HFFc6 (cell line): ENCODE data around the gene ETFB. TPM values are rescaled to one million over a fixed set of nuclear protein-coding genes. Genes with fewer than 3 reads are reported as not detected.

Experiments
- DNase-seq: peaks from one replicate; pipeline ENCODE4 v3.0.0-alpha.2; 2018
- H3K27ac Mint-ChIP-seq: 2 replicates; pipeline ENCODE4 v1.8.0; 2020; ENCODE audit warnings: mild to moderate bottlenecking, mixed read lengths
- H3K27me3 Mint-ChIP-seq: 2 replicates; pipeline ENCODE4 v1.8.0; 2021; ENCODE audit warnings: mild to moderate bottlenecking, moderate library complexity, mixed read lengths; ENCODE audit not compliant: insufficient read depth
- H3K36me3 Mint-ChIP-seq: 2 replicates; pipeline ENCODE4 v1.8.0; 2021; ENCODE audit warnings: low read depth, mixed read lengths
- H3K4me1 Mint-ChIP-seq: 2 replicates; pipeline ENCODE4 v1.8.0; 2020; ENCODE audit warnings: low read depth, mixed read lengths
- H3K4me3 Mint-ChIP-seq: 2 replicates; pipeline ENCODE4 v1.8.0; 2020; ENCODE audit warnings: mild to moderate bottlenecking, moderate library complexity, mixed read lengths
- H3K9me3 Mint-ChIP-seq: 2 replicates; pipeline ENCODE4 v1.8.0; 2020; ENCODE audit warnings: mild to moderate bottlenecking, mixed read lengths
- total RNA-seq, 6 experiments: library from RNA; stranded (reverse); fragmentation: NEBNext Ultra II Directional; extraction: Animal tissue kit (Norgen Biotek cat#: 25700); gene quantifications; 2 replicates in 1 of 6; 3 replicates in 5 of 6; pipeline ENCODE4 v1.2.3, GENCODE V29; 2021
- TF ChIP-seq, protein P1 (sequence below): fragments of 200-600 bp; sonication (generic); IDR thresholded peaks from 2 replicates; pipeline ENCODE4 v1.5.0; 2021; ENCODE audit warnings: antibody characterized with exemption, mild to moderate bottlenecking

The ETFB gene
- total RNA-seq, 6 experiments from 2014 or later = 109 to 157 (median 132) TPM

GRCh38 chr19:51320280-51320657 is 45.9 kb downstream of the ETFB start:
- H3K4me3 Mint-ChIP-seq = no peak overlapping the region
- no peak for DNase-seq
- H3K27ac Mint-ChIP-seq = no peak overlapping the region
- peaks cover 14% of the 10 kb centered on the region for H3K9me3 Mint-ChIP-seq
- no peaks in the 10 kb centered on the region for H3K4me1 Mint-ChIP-seq
- H3K36me3 Mint-ChIP-seq = no peaks in the 10 kb centered on the region
- TF ChIP-seq, protein P1, sequence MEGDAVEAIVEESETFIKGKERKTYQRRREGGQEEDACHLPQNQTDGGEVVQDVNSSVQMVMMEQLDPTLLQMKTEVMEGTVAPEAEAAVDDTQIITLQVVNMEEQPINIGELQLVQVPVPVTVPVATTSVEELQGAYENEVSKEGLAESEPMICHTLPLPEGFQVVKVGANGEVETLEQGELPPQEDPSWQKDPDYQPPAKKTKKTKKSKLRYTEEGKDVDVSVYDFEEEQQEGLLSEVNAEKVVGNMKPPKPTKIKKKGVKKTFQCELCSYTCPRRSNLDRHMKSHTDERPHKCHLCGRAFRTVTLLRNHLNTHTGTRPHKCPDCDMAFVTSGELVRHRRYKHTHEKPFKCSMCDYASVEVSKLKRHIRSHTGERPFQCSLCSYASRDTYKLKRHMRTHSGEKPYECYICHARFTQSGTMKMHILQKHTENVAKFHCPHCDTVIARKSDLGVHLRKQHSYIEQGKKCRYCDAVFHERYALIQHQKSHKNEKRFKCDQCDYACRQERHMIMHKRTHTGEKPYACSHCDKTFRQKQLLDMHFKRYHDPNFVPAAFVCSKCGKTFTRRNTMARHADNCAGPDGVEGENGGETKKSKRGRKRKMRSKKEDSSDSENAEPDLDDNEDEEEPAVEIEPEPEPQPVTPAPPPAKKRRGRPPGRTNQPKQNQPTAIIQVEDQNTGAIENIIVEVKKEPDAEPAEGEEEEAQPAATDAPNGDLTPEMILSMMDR = no peak
- H3K27me3 Mint-ChIP-seq = peaks cover 5% of the 10 kb centered on the region; the same call in 1 of the 2 replicates

DNA sequence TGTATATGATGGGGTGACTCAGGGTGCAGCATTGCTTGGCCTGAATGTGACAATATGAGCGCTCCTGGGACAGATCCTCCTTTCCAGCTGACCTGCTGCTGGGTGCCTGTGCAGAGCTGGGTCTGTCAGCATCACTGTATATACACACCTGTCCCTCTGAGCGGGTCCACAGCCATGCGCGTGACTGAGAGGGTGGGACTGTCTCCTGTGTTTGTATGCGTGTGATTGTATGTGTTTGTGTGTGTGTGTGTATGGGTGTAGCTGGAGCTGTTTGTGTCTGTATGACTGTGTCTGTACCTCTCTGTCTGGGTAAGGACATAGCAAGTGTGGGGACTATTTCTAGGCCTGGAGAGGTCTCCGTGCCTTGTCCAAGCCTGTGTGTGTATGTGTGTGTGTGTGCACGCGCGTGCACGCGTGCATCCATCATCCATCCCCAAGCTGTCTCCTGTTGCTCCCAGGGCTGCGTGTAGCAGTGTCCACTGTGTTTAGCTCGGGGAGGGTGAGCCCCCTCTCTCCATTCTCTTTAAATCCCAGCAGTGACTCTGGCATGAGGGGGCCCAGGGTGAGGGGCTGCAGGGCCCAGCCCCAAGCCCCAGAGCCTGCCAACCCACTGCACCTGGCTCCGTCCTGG is 46.4 kb downstream of the ETFB start:
- Mint-ChIP-seq H3K4me1 (no peaks in the 10 kb centered on the region), H3K27me3 (peaks cover 5% of the 10 kb centered on the region), H3K9me3 (peaks cover 16% of the 10 kb centered on the region), H3K36me3 (no peaks in the 10 kb centered on the region), H3K4me3 (no peak overlapping the region), H3K27ac (no peak overlapping the region)
- DNase-seq = no peak
- TF ChIP-seq, protein P1 = no peak

DNA sequence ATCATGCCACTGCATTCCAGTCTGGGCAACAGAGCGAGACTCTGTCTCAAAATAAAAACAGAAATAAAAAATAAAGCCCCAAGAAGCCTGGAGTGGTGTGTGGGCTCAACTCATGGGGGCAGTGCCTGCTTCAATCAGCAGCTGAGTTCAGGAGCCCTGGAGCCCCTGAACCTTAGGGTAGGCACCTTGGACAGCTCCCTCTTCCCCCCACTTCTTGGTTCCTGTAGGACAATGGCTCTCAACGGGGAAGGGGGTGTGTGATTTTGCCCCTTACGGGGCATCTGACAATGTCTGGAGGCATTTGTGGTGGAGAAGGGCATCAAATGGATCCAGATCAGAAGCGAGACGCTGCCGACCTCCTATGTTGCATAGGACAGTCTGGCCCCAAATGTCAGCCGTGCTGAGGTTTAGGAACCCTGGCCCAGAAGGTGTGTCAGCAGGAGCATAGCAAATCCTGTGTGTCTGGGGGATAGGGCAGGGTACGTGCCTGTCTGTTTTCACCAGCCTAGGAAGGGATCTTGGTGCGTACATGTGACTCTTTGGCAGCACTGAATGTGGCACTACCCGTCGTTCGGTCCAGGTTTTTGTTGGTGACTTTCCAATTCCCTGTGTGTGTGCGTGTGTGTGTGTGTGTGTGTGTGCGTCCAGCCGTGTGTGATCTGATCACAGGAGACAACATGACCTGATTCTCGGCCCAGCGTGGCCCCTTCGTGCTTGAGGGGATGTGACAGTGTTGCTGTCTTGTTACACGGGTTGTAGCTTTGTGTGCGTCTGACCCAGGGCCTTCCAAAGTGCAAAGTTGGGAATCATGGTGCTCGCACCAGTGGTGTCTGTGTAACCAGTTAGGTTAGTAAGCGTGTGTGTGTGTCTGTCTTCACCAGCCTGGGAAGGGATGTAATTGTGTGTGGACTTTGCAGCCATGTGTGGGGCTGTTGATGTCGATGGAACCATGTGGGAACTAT is 47.2 kb downstream of the ETFB start:
- Mint-ChIP-seq H3K9me3 (peaks cover 16% of the 10 kb centered on the region), H3K27ac (no peak overlapping the region), H3K4me1 (no peaks in the 10 kb centered on the region), H3K4me3 (no peak overlapping the region), H3K36me3 (no peaks in the 10 kb centered on the region), H3K27me3 (peaks cover 8% of the 10 kb centered on the region)
- TF ChIP-seq, protein P1 = no peak
- DNase-seq = no peak

DNA sequence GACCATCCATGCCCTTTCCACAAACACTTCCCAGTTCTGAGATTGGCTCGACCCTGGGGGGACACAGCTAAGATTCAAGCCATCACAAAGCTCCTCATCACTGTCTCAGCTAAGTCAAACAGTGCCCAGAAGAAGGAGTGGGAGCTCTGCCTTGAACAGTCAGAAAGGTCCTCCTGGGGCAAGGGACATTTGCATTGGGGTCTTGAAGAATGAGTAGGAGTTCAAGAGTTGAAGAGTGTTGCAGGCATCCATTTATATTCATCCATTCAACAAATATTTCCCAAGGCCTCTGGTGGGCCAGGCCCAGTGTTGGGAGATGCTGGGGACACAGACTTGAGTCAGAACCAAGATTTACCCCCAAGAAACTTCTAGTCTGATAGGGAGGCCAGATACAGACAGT is 48.2 kb downstream of the ETFB start:
- H3K36me3 Mint-ChIP-seq = no peaks in the 10 kb centered on the region
- no peak for DNase-seq
- peaks cover 7% of the 10 kb centered on the region for H3K27me3 Mint-ChIP-seq
- peaks cover 13% of the 10 kb centered on the region for H3K9me3 Mint-ChIP-seq
- H3K27ac Mint-ChIP-seq = no peak overlapping the region
- no peak overlapping the region for H3K4me3 Mint-ChIP-seq
- TF ChIP-seq, protein P1 = no peak
- H3K4me1 Mint-ChIP-seq = no peaks in the 10 kb centered on the region

- DNase-seq = no peak
- peaks cover 6% of the 10 kb centered on the region for H3K27me3 Mint-ChIP-seq
- no peak overlapping the region for H3K27ac Mint-ChIP-seq
- H3K36me3 Mint-ChIP-seq = no peaks in the 10 kb centered on the region
- TF ChIP-seq, protein P1 = no peak
- no peaks in the 10 kb centered on the region for H3K4me1 Mint-ChIP-seq
- no peak overlapping the region for H3K4me3 Mint-ChIP-seq
- H3K9me3 Mint-ChIP-seq = peaks cover 7% of the 10 kb centered on the region
These were observed 48.8 kb downstream of the ETFB start for GRCh38 chr19:51317376-51317775.
